CD1c-positive myeloid dendritic cell (primary cell): ENCODE data around the gene ZC3H13.
A peak's percentile ranks its signal among the peaks of the same experiment; 100 is the strongest.

Source experiments
- DNase-seq: peaks from one replicate; pipeline ENCODE4 v3.0.0-alpha.2; 2016; ENCODE audit errors: extremely low spot score

The ZC3H13 gene

DNA sequence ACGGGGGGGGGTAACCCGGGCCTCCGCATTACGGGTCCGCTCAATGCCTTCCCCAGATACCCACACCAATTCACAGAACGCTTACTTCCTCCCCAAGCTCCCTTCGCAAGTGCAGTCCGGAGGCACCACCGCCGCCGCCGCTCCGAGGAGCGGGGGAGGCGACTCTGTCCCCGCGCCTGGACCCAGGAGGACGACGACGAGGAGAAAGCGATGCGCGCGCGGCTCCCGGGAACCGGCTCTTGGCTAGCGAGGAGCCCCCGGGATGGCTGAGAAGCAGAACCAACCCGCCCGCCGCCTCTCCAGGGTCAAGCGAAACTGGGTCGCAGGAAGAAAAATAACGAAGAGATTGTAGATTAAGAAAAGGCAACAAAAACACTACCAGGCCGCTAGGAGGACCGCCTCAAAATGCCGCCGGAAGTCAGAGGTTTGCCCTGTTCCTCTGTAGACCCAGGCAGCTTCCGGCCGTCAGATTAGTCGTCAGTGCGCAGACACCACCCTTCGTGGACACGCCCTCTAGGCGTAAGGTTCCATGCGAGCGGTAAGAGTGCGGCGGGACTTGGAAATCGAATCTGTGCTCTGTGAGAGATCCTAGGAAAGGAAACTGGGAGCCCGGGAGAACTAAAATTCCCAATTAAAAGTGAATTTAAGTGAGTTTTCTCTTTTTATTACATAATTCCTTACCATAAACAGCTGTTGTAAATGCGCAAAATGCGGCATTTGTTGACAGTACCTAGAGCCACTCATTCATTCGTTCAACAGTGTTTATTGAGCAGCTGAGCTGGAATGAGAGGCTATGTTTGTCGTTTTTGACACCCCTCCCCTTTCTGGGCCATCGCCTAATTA, at the start of gene ZC3H13:
TSS of gene ZC3H13 (minus strand) at position 428 of the 843 bp plus-strand sequence. CDS start 7,239 bp downstream, outside the sequence.
- peak; percentile 96 for DNase-seq

DNA sequence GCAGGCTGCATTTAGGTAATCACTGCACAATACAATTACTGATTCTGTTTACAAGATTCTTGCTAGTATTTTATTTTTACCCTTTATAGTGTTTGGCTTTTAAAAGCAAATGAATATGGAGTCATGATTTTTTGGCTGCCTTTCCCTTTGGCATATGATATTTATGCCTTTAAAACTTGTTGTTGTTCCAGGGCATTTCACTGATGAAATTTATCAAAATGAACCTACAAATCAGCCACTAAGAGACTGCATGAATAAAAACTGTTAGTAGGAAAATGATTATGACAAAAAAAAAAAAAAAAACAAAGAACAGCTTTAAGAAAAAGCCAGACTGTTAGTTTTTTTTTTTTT, 49.7 kb upstream of the ZC3H13 start:
- DNase-seq: no peak

- DNase-seq: peak; percentile 56
These were observed 49.1 kb upstream of the ZC3H13 start for GRCh38 chr13:46101484-46102254.

GRCh38 chr13:46101002-46101401, 48.5 kb upstream of the ZC3H13 start:
- no peak for DNase-seq

DNA sequence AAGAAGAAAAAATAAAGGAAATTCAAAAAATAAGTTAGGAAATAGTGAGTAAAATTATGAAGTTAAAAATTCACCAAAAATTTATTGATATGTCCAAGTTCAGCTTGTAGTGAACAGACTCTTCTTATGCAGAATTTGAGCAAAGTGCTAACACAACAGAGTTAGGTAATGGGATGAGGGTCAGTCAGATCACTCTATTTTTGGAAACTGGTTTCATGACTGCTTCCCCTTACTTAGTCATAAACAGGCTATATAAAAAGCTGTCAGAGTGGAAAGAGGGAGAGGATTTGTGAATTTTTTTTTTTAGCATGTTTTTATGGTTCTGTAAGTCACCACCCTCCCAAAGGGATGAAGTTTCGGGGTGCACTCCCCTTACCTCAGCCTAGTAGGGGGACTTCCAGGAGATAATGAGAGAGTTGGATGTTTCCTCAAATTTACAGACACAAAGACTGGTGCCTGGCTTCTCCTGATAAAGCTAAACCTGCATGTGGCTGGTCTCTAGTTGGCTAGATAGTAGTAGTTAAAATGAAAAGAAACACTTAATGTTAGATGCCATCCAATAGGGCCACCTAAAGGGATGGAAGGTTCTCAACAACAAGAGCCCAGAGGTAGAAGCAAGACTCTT, 47.8 kb upstream of the ZC3H13 start:
- DNase-seq: peak; percentile 61

DNA sequence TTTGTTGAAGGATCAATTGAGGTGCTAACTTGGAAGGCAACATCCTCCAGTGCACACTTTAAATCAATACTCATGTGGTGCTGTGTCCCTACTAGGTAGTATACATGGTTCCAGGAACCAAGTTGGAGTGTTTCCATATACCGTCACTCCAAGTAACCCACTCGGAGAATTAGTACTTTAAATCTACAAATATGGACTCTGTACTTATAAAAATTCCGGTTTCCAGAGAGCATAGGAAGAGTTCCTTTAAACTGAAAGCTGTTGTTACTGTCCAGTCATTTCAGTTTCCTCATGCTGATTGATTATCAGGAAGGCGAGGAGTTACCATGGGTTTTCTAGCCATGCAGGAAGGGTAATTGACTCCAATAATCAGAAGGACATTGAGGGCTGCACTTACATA, 45.1 kb upstream of the ZC3H13 start:
- DNase-seq: no peak

GRCh38 chr13:46097015-46097414, 44.5 kb upstream of the ZC3H13 start:
- no peak for DNase-seq

GRCh38 chr13:46094478-46094877, 41.9 kb upstream of the ZC3H13 start:
- DNase-seq: no peak

- DNase-seq: no peak
These were observed 36.4 kb upstream of the ZC3H13 start for GRCh38 chr13:46088821-46089562.

DNA sequence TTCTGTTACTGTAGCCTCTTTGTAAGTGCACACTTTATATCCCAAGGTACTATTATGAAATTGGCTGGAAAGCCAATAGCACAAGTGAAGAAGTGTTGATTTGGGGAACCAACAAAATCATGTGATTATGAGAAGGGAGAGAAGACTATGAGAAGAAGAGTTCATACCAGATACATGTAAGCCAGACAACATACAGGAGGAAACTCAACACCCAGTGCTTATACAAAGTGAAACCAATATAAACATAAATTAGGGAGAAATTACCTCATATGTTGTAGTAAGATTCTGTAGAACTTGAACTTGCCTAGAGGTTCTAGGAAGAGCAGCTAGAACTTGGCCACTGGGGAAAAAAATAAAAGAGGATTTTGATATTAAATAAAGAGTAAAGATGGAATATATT, 34.9 kb upstream of the ZC3H13 start:
- peak; percentile 52 for DNase-seq

DNA sequence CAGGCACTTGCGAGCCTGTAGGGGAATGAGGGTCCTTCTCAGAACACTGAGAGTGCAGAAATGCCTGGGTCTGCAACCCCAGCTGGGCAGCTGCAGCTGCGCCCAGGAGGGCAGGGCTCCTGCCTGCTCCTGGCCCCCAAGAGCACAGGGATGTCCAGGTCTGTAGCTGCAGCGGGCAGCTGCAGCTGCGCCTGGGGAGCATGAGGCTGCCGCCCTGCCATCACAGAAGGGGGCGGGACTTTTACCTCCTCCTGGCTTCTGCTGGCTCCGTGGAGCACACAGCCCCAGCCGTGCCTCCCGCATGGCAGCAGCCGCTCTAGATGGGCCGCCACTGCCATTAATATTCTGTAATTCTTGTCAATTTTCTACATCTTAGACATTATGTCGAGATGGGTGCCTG, 34.4 kb upstream of the ZC3H13 start:
- no peak for DNase-seq

DNA sequence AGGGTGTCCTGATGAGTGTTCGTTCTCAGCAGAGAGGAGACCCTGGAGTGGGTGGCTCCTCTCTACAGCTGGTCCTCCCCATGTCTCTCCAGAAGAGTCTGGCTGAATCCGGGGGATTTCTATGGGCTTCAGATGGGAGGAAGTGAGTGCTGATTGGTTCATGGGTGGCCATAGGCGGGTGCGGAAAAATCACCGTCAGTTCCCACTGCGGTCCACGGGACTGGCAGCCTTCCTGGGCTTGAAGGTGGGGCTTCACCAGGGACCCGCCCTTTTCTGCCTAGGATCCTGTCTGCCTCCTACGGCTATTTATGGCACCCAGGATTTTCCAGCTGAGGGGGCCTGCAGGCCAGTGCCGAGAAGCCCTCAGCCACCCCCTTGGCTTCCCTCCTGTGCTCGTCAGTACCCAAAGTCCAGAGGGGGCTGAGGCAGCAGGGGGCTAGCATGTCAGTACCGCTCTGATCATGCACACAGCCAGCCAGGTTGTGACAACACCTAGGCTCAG, 33.9 kb upstream of the ZC3H13 start:
- DNase-seq: no peak

GRCh38 chr13:46085737-46086136, 33.2 kb upstream of the ZC3H13 start:
- DNase-seq: no peak

GRCh38 chr13:46082324-46082723, 29.8 kb upstream of the ZC3H13 start:
- no peak for DNase-seq

DNA sequence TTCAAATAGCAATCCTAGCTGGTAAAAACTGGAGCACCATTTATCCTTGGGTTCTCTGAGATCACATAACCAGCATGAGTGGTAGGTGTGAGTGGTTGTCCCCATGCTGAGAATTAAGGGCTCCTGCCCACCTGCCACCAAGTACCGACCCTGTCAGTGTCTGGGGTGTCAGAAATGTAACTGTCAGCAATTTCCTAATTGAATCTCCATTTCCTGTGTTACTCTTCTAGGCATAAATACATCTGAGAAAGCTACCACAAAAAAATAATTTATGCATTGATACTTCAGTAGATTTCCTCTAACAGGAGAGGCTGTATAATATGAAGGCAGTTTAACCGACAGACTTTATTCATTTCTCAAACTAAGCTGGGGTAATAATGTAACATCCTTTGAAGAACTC, 27.2 kb upstream of the ZC3H13 start:
- DNase-seq: no peak

- DNase-seq: peak; percentile 44
These were observed 24.7 kb upstream of the ZC3H13 start for GRCh38 chr13:46077265-46077664.

- no peak for DNase-seq
These were observed 24.3 kb upstream of the ZC3H13 start for GRCh38 chr13:46076827-46077226.

- no peak for DNase-seq
These were observed 23.3 kb upstream of the ZC3H13 start for GRCh38 chr13:46075811-46076210.

- no peak for DNase-seq
These were observed 19.2 kb upstream of the ZC3H13 start for GRCh38 chr13:46071590-46072249.

DNA sequence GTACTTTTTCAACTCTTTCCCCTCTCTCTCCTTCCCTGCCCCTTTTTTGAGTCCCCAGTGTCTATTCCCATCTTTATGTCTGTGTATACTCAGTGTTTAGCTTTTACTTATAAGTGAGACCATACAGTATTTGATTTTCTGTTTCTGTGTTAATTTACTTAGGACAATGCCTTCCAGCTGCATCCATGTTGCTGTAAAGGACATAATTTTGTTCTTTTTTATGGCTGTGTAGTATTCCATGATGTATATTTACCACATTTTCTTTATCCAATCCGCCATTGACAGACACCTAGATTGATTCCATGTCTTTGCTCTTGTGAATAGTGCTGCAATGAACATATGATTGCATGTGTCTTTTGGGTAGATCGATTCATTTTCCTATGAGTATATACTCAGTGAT, 10.7 kb upstream of the ZC3H13 start:
- DNase-seq: no peak

DNA sequence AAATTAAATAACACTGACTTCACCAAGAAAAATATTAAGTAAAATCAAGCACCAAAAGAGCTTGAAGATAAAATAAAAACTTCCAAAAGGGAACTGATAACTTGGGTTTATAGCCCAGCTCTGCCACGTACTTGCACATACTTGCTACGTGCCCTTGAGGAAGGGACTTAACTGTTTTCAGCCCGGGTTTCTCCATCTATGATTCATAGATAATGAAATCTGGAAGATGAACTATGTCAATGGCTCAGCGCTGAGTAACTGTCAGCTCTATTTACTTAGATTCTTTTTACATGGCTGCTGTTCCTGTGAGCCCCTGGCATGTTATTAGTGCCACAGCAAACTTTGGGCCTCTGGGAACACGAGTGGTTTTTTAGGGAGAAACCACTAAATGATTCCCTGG, 9.6 kb upstream of the ZC3H13 start:
- no peak for DNase-seq
